Trophoblast cell (in vitro differentiated cells and primary cell): ENCODE results near the gene C9orf78.

ENCODE experiments used
- DNase-seq, 2 donors: peaks; one replicate each; pipeline ENCODE4 v3.0.0-alpha.2; 2016
- H2AFZ ChIP-seq: 2 replicates; pipeline ENCODE4 v1.6.1; 2013; ENCODE audit warnings: low read length, moderate library complexity, mild to moderate bottlenecking; ENCODE audit not compliant: insufficient read depth, poor library complexity
- H2AK5ac ChIP-seq: 2 replicates; pipeline ENCODE4 v1.6.1; 2013; ENCODE audit warnings: mild to moderate bottlenecking, low read length
- H2BK120ac ChIP-seq: 2 replicates; pipeline ENCODE4 v1.6.1; 2013; ENCODE audit warnings: low read length, mild to moderate bottlenecking, moderate library complexity; ENCODE audit not compliant: insufficient read depth, poor library complexity
- H2BK12ac ChIP-seq: 2 replicates; pipeline ENCODE4 v1.6.1; 2013; ENCODE audit warnings: mild to moderate bottlenecking, low read length, moderate library complexity
- H2BK5ac ChIP-seq: 2 replicates; pipeline ENCODE4 v1.6.1; 2013; ENCODE audit warnings: low read length, low read depth, moderate library complexity, mild to moderate bottlenecking; ENCODE audit not compliant: poor library complexity
- H3K14ac ChIP-seq: 2 replicates; pipeline ENCODE4 v1.6.1; 2013; ENCODE audit warnings: mild to moderate bottlenecking, low read length
- H3K18ac ChIP-seq: 2 replicates; pipeline ENCODE4 v1.6.1; 2013; ENCODE audit warnings: mild to moderate bottlenecking, low read length
- H3K23ac ChIP-seq: 2 replicates; pipeline ENCODE4 v1.6.1; 2013; ENCODE audit warnings: low read length
- H3K27ac ChIP-seq: 2 replicates; pipeline ENCODE4 v1.5.1; 2013; ENCODE audit warnings: low read depth, mild to moderate bottlenecking, inconsistent platforms, low read length, moderate library complexity
- H3K27me3 ChIP-seq: 2 replicates; pipeline ENCODE4 v1.6.1; 2013; ENCODE audit warnings: inconsistent platforms, mild to moderate bottlenecking, low read length, moderate library complexity; ENCODE audit not compliant: insufficient read depth
- H3K36me3 ChIP-seq, 2 experiments: 1 replicate in 1 of 2; 2 replicates in 1 of 2; pipeline ENCODE4 v1.6.1; 2013; ENCODE audit warnings: low read length in 2 of 2, mild to moderate bottlenecking in 2 of 2, moderate library complexity in 1 of 2; ENCODE audit not compliant: insufficient read depth in 2 of 2, control insufficient read depth in 1 of 2
- H3K4ac ChIP-seq: 2 replicates; pipeline ENCODE4 v1.6.1; 2013; ENCODE audit warnings: low read depth, mild to moderate bottlenecking, low read length, moderate library complexity
- H3K4me1 ChIP-seq, 2 experiments: 1 replicate in 1 of 2; 2 replicates in 1 of 2; pipeline ENCODE4 v1.6.1; 2013; ENCODE audit warnings: low read length in 2 of 2, mild to moderate bottlenecking in 2 of 2, moderate library complexity in 1 of 2; ENCODE audit not compliant: insufficient read depth in 2 of 2, control insufficient read depth in 1 of 2
- H3K4me2 ChIP-seq: 2 replicates; pipeline ENCODE4 v1.6.1; 2013; ENCODE audit warnings: inconsistent platforms, mild to moderate bottlenecking, low read length, moderate library complexity
- H3K4me3 ChIP-seq: 2 replicates; pipeline ENCODE4 v1.5.1; 2013; ENCODE audit warnings: mild to moderate bottlenecking, low read depth, low read length, inconsistent platforms
- H3K79me1 ChIP-seq: one replicate; pipeline ENCODE4 v1.6.1; 2013; ENCODE audit warnings: low read length
- H3K79me2 ChIP-seq: 2 replicates; pipeline ENCODE4 v1.6.1; 2013; ENCODE audit warnings: low read length, mild to moderate bottlenecking; ENCODE audit not compliant: control insufficient read depth, insufficient read depth, poor library complexity
- H3K9ac ChIP-seq: 2 replicates; pipeline ENCODE4 v1.6.1; 2013; ENCODE audit warnings: mild to moderate bottlenecking, low read length
- H3K9me3 ChIP-seq: 2 replicates; pipeline ENCODE4 v1.6.1; 2013; ENCODE audit warnings: low read depth, mild to moderate bottlenecking, control low read depth, inconsistent platforms, low read length; ENCODE audit not compliant: insufficient read depth
- H4K12ac ChIP-seq: 2 replicates; pipeline ENCODE4 v1.6.1; 2013; ENCODE audit warnings: low read depth, mild to moderate bottlenecking, low read length, moderate library complexity
- H4K8ac ChIP-seq: 2 replicates; pipeline ENCODE4 v1.6.1; 2013; ENCODE audit warnings: low read depth, mild to moderate bottlenecking, low read length, moderate library complexity
- H4K91ac ChIP-seq: one replicate; pipeline ENCODE4 v1.6.1; 2013; ENCODE audit warnings: low read depth, mild to moderate bottlenecking, low read length, moderate library complexity
- WGBS: extraction: QIAGEN DNeasy Blood & Tissue Kit; methylation state at CpG from one replicate; pipeline ENCODE4 v1.1.7; 2013; ENCODE audit warnings: missing lambda C conversion rate; ENCODE audit not compliant: insufficient read length, insufficient coverage; ENCODE audit errors: extremely low coverage; 5-methylcytosine and 5-hydroxymethylcytosine counted together

The C9orf78 gene

DNA sequence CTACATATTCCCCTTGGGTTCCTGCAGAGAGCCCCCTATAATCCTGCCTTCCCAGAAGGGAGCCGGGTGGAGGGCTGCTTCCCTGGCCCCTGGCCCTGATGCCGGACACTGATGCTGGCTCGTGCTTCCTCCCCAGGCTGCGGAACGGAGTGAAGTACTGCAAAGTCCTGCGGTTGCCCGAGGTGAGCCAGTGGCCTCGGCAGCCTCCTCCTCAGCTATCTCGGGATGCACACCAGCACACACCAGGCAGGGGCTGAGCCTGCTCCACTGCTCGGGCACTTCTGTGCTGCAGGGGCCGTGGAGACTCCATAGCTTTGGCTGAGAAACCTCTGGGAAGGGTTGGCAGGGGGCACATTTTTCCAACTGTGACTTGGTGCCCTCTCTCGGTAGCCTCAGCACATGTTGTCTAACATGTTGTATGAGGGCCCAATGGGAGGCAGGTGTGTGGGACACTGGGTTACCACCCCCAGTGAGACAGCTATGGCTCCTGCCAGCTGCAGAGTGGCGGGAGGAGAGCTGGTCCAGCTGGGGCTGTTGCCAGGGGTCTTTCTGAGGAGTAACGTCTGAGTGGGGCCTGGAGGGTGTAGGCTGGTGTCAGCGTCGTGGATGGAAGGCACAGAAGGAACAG, 38.6 kb upstream of the C9orf78 start:
- Histone ChIP-seq H3K4ac (no peak overlapping the region), H4K91ac (no peak overlapping the region), H3K9ac (no peak overlapping the region), H4K8ac (no peak overlapping the region), H3K4me2 (no peak overlapping the region), H3K36me3 (peaks cover 18 to 23% of the 10 kb centered on the region in 2 experiments), H3K27ac (no peak overlapping the region), H2BK120ac (no peak overlapping the region), H3K18ac (no peak overlapping the region), H3K4me1 (no peaks in the 10 kb centered on the region), H3K79me2 (no peaks in the 10 kb centered on the region), H2AFZ (no peak overlapping the region), H2BK12ac (no peak overlapping the region), H3K14ac (no peak overlapping the region), H3K4me3 (no peak overlapping the region), H4K12ac (no peak overlapping the region), H3K79me1 (no peaks in the 10 kb centered on the region), H3K27me3 (no peaks in the 10 kb centered on the region), H3K9me3 (no peaks in the 10 kb centered on the region), H3K23ac (no peak overlapping the region), H2AK5ac (no peak overlapping the region), H2BK5ac (no peak overlapping the region)
- DNase-seq, result no peak
- WGBS, result no CpG with 5 or more reads among the region's 16 CpGs

DNA sequence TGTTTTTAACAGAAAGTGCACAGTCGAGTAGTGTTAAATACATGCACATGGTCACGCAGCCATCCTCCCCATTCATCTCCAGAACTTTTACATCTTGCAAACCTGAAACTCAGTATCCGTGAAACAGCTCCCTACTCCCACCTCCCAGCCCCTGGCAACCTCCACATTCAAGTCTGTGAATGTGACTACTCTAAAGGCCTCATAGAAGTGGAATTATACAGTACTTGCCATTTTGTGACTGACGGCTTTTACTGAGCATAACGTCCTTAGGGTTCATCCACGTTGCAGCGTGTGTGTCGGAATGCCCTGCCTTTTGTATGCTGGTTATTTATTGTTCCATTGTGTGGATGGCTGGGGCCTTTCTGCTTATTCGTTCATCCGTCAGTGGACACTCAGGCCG, 36.0 kb upstream of the C9orf78 start:
- no peak overlapping the region for H3K18ac ChIP-seq
- H2BK5ac ChIP-seq, result no peak overlapping the region
- H3K4me2 ChIP-seq, result no peak overlapping the region
- H3K4me3 ChIP-seq, result no peak overlapping the region
- no peaks in the 10 kb centered on the region for H3K79me2 ChIP-seq
- peaks cover 19 to 25% of the 10 kb centered on the region in 2 experiments for H3K36me3 ChIP-seq
- H4K91ac ChIP-seq, result no peak overlapping the region
- H3K9me3 ChIP-seq, result no peaks in the 10 kb centered on the region
- no peak overlapping the region for H2BK120ac ChIP-seq
- H3K4ac ChIP-seq, result no peak overlapping the region
- no peak overlapping the region for H2AFZ ChIP-seq
- WGBS, result no CpG with 5 or more reads among the region's 11 CpGs
- H2BK12ac ChIP-seq, result no peak overlapping the region
- H2AK5ac ChIP-seq, result no peak overlapping the region
- H3K9ac ChIP-seq, result no peak overlapping the region
- H3K14ac ChIP-seq, result no peak overlapping the region
- no peaks in the 10 kb centered on the region for H3K79me1 ChIP-seq
- H3K27me3 ChIP-seq, result no peaks in the 10 kb centered on the region
- no peak overlapping the region for H3K27ac ChIP-seq
- H3K23ac ChIP-seq, result no peak overlapping the region
- no peak overlapping the region for H4K8ac ChIP-seq
- DNase-seq, result no peak
- H3K4me1 ChIP-seq, result no peaks in the 10 kb centered on the region
- H4K12ac ChIP-seq, result no peak overlapping the region

DNA sequence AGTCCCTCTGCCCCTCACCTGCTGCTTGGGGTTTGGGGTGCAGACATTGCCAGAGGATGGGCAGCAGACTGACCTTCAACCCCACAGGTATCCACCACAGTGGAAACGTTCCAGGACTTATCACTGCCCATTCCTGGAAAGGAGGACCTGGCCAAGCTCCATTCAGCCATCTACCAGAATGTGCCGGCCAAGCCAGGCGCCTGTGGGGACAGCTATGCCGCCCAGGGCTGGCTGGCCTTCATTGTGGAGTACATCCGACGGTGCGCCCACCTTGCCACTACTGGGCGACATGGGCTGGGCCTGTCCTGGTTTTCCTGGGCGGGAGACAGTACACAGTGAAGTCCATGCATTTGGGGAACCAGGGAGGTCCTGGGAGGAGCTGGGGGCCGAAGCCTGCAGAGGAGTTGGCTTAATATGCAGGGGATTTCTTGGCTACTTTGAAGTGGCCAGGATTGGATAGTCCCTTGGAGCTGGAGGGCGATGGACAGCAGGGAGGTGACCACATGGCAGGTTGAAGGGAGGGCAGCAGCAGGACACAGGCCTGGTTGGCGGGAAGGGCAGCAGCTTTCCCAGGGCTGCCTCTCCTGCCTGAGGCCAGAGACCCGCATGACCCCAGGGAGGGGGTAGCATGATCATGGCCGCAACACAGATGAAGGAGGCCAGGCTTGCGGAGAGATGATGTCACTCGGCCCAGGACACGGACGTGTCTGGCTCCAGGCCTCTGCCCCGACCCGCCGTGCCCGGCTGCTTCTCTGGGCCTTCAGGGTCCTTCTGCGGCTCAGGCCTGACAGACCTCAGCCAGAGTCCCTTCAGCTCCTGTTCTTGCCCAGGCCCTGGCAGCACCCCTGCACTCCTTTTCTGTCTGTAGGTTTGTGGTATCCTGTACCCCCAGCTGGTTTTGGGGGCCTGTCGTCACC, 34.8 kb upstream of the C9orf78 start:
- Histone ChIP-seq H3K14ac (no peak overlapping the region), H2BK120ac (no peak overlapping the region), H2BK5ac (no peak overlapping the region), H3K27ac (no peak overlapping the region), H3K4me1 (peaks cover 4% of the 10 kb centered on the region in 2 experiments), H2AK5ac (no peak overlapping the region), H3K36me3 (peaks cover 11 to 12% of the 10 kb centered on the region in 2 experiments), H3K9me3 (no peaks in the 10 kb centered on the region), H2BK12ac (no peak overlapping the region), H3K18ac (no peak overlapping the region), H3K4me2 (no peak overlapping the region), H3K79me2 (no peaks in the 10 kb centered on the region), H3K23ac (no peak overlapping the region), H3K79me1 (peaks cover 3% of the 10 kb centered on the region), H3K27me3 (no peaks in the 10 kb centered on the region), H4K8ac (no peak overlapping the region), H3K4ac (no peak overlapping the region), H4K91ac (no peak overlapping the region), H4K12ac (no peak overlapping the region), H3K9ac (no peak overlapping the region), H3K4me3 (no peak overlapping the region), H2AFZ (no peak overlapping the region)
- no CpG with 5 or more reads among the region's 24 CpGs for WGBS
- no peak for DNase-seq

DNA sequence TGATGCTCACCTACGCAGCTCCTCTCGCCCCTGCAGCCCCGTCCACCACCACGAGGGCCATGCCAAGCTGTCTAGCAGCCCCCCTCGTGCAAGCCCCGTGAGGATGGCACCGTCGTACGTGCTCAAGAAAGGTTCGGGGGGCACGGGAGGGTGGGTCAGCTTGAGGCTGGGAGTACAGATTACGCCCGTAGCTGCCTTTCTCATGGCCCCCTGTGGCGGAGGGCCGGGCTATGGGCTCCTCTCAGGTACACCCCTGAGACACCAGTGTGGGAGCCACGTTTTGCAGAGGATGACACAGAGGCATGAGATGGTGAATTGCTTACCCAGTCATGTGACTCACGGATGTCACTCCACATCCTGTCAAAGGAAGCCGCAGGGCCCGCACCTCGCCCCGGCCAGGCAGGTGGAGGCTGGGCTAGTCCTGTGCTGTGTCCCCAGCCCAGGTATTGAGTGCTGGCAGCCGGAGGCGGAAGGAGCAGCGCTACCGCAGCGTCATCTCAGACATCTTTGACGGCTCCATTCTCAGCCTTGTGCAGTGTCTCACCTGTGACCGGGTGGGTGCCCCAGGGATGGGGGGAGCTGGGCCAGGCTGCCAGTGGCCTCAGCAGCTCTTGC, 33.9 kb upstream of the C9orf78 start:
- no peak overlapping the region for H4K12ac ChIP-seq
- DNase-seq, result peak in 1 of 2 donors; percentile 16
- H3K79me2 ChIP-seq, result no peaks in the 10 kb centered on the region
- H2AFZ ChIP-seq, result no peak overlapping the region
- no CpG with 5 or more reads among the region's 28 CpGs for WGBS
- no peak overlapping the region for H2AK5ac ChIP-seq
- H4K8ac ChIP-seq, result no peak overlapping the region
- H3K4me2 ChIP-seq, result no peak overlapping the region
- no peak overlapping the region for H3K27ac ChIP-seq
- peaks cover 4% of the 10 kb centered on the region in 2 experiments for H3K4me1 ChIP-seq
- H3K14ac ChIP-seq, result no peak overlapping the region
- no peak overlapping the region for H3K4ac ChIP-seq
- H3K36me3 ChIP-seq, result peaks cover 5 to 6% of the 10 kb centered on the region in 2 experiments
- peaks cover 3% of the 10 kb centered on the region for H3K79me1 ChIP-seq
- no peak overlapping the region for H3K4me3 ChIP-seq
- no peaks in the 10 kb centered on the region for H3K27me3 ChIP-seq
- no peak overlapping the region for H3K18ac ChIP-seq
- H4K91ac ChIP-seq, result no peak overlapping the region
- no peak overlapping the region for H3K9ac ChIP-seq
- H2BK5ac ChIP-seq, result no peak overlapping the region
- no peak overlapping the region for H2BK120ac ChIP-seq
- H3K9me3 ChIP-seq, result no peaks in the 10 kb centered on the region
- no peak overlapping the region for H2BK12ac ChIP-seq
- H3K23ac ChIP-seq, result no peak overlapping the region
